ENCODE measurements around the gene MAD1L1. TPM values are rescaled to one million over a fixed set of nuclear protein-coding genes. Genes with fewer than 3 reads are reported as not detected.
A peak's percentile ranks its signal among the peaks of the same experiment; 100 is the strongest.

Gene MAD1L1
- total and polyA plus RNA-seq, 2 of the 13 experiments (the other 11 are each of a cell fraction or from before 2014, with no cell fraction given) = 17.4 to 64.7 TPM

DNA sequence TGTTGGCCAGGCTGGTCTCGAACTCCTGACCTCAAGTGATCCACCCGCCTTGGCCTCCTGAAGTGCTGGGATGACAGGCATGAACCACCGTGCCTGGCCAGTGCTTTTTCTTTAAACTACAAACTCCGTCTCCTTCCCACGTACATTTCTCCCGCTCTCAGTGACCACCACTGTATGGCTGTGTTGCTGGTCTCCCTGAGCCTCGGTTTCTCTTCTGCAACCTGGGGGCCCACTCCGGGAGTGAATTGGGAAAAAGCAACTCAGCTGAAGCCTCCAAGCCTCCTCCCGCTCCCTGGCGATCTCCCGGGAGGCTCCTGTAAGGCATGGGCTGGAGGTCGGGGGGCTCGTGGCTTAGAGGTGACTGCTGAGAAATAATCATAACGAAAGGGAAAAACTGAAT lies 426.4 kb downstream of the MAD1L1 start:
- BruUV-seq (replicated peaks) = no TSS peak
- DNase-seq (ENCODE audit: low spot score) (no peak), FAIRE-seq (no peak), ATAC-seq (no peak)
- H3K36me3 ChIP-seq (replicated peaks in 1 of 2; ENCODE audit: control insufficient read depth in 1 of 2, insufficient read depth in 2 of 2, low read length in 2 of 2) = no peaks in the 10 kb centered on the region; a peak in 1 of 5 replicates
- ChIA-PET CTCF (ENCODE audit: low intra/inter-chr PET ratio, low total read pairs) (no interaction called here), POLR2A (no interaction called here)
- H2AFZ ChIP-seq (ENCODE audit: low read length) = no peak overlapping the region
- intact Hi-C loops (cut with micrococcal nuclease; ENCODE audit: unreplicated experiment) (no loop called here), in situ Hi-C loops (cut with HindIII; ENCODE audit: extremely low pct_ligation_motif_present, low pct_unique_long_range_greater_than_20kb) (no loop called here)
- no peaks in the 10 kb centered on the region for H3K27me3 ChIP-seq (ENCODE audit: control insufficient read depth in 1 of 2, insufficient read depth in 2 of 2, low read length in 2 of 2)
- H3K79me2 ChIP-seq (ENCODE audit: insufficient read depth, low read length) = no peaks in the 10 kb centered on the region
- H3K9ac ChIP-seq (ENCODE audit: insufficient read depth, low read depth, low read length) = no peak overlapping the region
- no peaks in the 10 kb centered on the region for H3K9me3 ChIP-seq (ENCODE audit: low read length)
- peaks cover 57% of the 10 kb centered on the region for H3K4me1 ChIP-seq (ENCODE audit: insufficient read depth, low read length)
- no peak overlapping the region for H3K4me2 ChIP-seq (ENCODE audit: low read depth, low read length)
- WGBS (ENCODE audit: low lambda C conversion rate) = 91% methylated on average over 14 of the region's 14 CpGs
- no peaks in the 10 kb centered on the region for H4K20me1 ChIP-seq (ENCODE audit: insufficient read depth, low read length)
- TF ChIP-seq BCL6 (CRISPR knock-in tag; IDR thresholded peaks at IDR 0.05) = no peak
- no peak for TF ChIP-seq SALL2 (CRISPR knock-in tag; IDR thresholded peaks at IDR 0.05)
- no peak for TF ChIP-seq ZNF549 (CRISPR knock-in tag; IDR thresholded peaks at IDR 0.05)
- no peak for TF ChIP-seq USF2 (IDR thresholded peaks at IDR 0.05; ENCODE audit: low read depth, low read length)
- TF ChIP-seq USF2 (CRISPR knock-in tag; IDR thresholded peaks at IDR 0.05; ENCODE audit: borderline replicate concordance) = no peak
- no peak for TF ChIP-seq HNRNPK (IDR thresholded peaks at IDR 0.05; ENCODE audit: low read depth, low read length, poor library complexity, severe bottlenecking)
- no peak for TF ChIP-seq ZBTB42 (CRISPR knock-in tag; IDR thresholded peaks at IDR 0.05)
- H3K4me3 ChIP-seq (replicated peaks in 1 of 3; ENCODE audit: insufficient read depth in 1 of 3, low read depth in 2 of 3, low read length in 3 of 3) = no peak overlapping the region
- H3K27ac ChIP-seq (ENCODE audit: extremely low read length, insufficient read depth, low read length) = no peak overlapping the region

- 87% methylated on average over 20 of the region's 21 CpGs for WGBS (ENCODE audit: low lambda C conversion rate)
- DNase-seq (ENCODE audit: low spot score) = no peak
- H3K9ac ChIP-seq (ENCODE audit: insufficient read depth, low read depth, low read length) = no peak overlapping the region
- BruUV-seq (replicated peaks) = no TSS peak
- intact Hi-C loops (cut with micrococcal nuclease; ENCODE audit: unreplicated experiment) (no loop called here), in situ Hi-C loops (cut with HindIII; ENCODE audit: extremely low pct_ligation_motif_present, low pct_unique_long_range_greater_than_20kb) (no loop called here)
- H3K4me1 ChIP-seq (ENCODE audit: insufficient read depth, low read length) = peaks cover 47% of the 10 kb centered on the region
- POLR2A ChIA-PET = interaction anchor here (1.5 kb wide), 1 partner anchor 248 kb away, joined by 3 read pairs; the partner anchor contains the start of gene TMEM184A
- CTCF ChIA-PET (ENCODE audit: low intra/inter-chr PET ratio, low total read pairs) = no interaction called here
- no peak overlapping the region for H2AFZ ChIP-seq (ENCODE audit: low read length)
- H3K27ac ChIP-seq (ENCODE audit: extremely low read length, insufficient read depth, low read length) = peak overlapping the region; percentile 69
- peak overlapping the region in 1 of 3 experiments; percentile 35; a peak in 2 of 6 replicates for H3K4me3 ChIP-seq (replicated peaks in 1 of 3; ENCODE audit: insufficient read depth in 1 of 3, low read depth in 2 of 3, low read length in 3 of 3)
- no peak for ATAC-seq
- no peaks in the 10 kb centered on the region for H3K27me3 ChIP-seq (ENCODE audit: control insufficient read depth in 1 of 2, insufficient read depth in 2 of 2, low read length in 2 of 2)
- H3K9me3 ChIP-seq (ENCODE audit: low read length) = no peaks in the 10 kb centered on the region
- H3K36me3 ChIP-seq (replicated peaks in 1 of 2; ENCODE audit: control insufficient read depth in 1 of 2, insufficient read depth in 2 of 2, low read length in 2 of 2) = no peaks in the 10 kb centered on the region
- H4K20me1 ChIP-seq (ENCODE audit: insufficient read depth, low read length) = no peaks in the 10 kb centered on the region
- H3K4me2 ChIP-seq (ENCODE audit: low read depth, low read length) = peak overlapping the region; percentile 65
- no peaks in the 10 kb centered on the region for H3K79me2 ChIP-seq (ENCODE audit: insufficient read depth, low read length)
- no peak for FAIRE-seq
- TF ChIP-seq MED1 (CRISPR knock-in tag; IDR thresholded peaks at IDR 0.05) (no peak), ONECUT2 (CRISPR knock-in tag; IDR thresholded peaks at IDR 0.05) (no peak), MIER2 (CRISPR knock-in tag; IDR thresholded peaks at IDR 0.05) (no peak), ZNF124 (CRISPR knock-in tag; IDR thresholded peaks at IDR 0.05) (0 out of 2 replicates have a peak, but pooled peaks have one; percentile 9), ARID3A (IDR thresholded peaks at IDR 0.05; ENCODE audit: low read depth, low read length) (no peak)
These were observed 428.4 kb downstream of the MAD1L1 start for GRCh38 chr7:1804310-1804709.

Data from HepG2 (cell line).